IPS-18c (cell line): ENCODE measurements around the gene SLC17A9.
"Not testable (repeated sequence)": the region's sequence is repeated elsewhere in the genome, so short reads cannot be mapped to it uniquely, and the experiment has no call there.

Source experiments
- H3K4me3 ChIP-seq: 2 replicates; pipeline ENCODE4 v1.7.0; 2013; ENCODE audit warnings: low read depth, mild to moderate bottlenecking, low read length, moderate library complexity; ENCODE audit not compliant: insufficient read depth
- H3K9me3 ChIP-seq: one replicate; pipeline ENCODE4 v1.6.1; 2013; ENCODE audit warnings: mild to moderate bottlenecking, low read length, moderate library complexity; ENCODE audit not compliant: control insufficient read depth, insufficient read depth

The SLC17A9 gene

GRCh38 chr20:62917720-62918119 is 34.8 kb upstream of the SLC17A9 start:
- Histone ChIP-seq H3K4me3 (no peak overlapping the region), H3K9me3 (no peaks in the 10 kb centered on the region)

- no peaks in the 10 kb centered on the region for H3K9me3 ChIP-seq
- H3K4me3 ChIP-seq, result no peak overlapping the region
Observed at GRCh38 chr20:62918147-62918546, 34.4 kb upstream of the SLC17A9 start.

GRCh38 chr20:62918831-62919230 is 33.7 kb upstream of the SLC17A9 start:
- no peak overlapping the region for H3K4me3 ChIP-seq
- no peaks in the 10 kb centered on the region for H3K9me3 ChIP-seq

- no peak overlapping the region for H3K4me3 ChIP-seq
Observed at GRCh38 chr20:62920039-62920645, 32.4 kb upstream of the SLC17A9 start.

GRCh38 chr20:62921119-62921687 is 31.3 kb upstream of the SLC17A9 start:
- Histone ChIP-seq H3K9me3 (no peaks in the 10 kb centered on the region), H3K4me3 (no peak overlapping the region)

More at GRCh38 chr20:62920039-62920645, 32.4 kb upstream of the SLC17A9 start:
- no peaks in the 10 kb centered on the region for H3K9me3 ChIP-seq

- no peak overlapping the region for H3K4me3 ChIP-seq
- H3K9me3 ChIP-seq, result no peaks in the 10 kb centered on the region
Observed at GRCh38 chr20:62922451-62922921, 30.0 kb upstream of the SLC17A9 start.

GRCh38 chr20:62923059-62923668 is 29.3 kb upstream of the SLC17A9 start:
- H3K9me3 ChIP-seq, H3K4me3 ChIP-seq: not testable (repeated sequence)

- H3K4me3 ChIP-seq, result peak overlapping the region; percentile 67
- no peaks in the 10 kb centered on the region for H3K9me3 ChIP-seq
Observed at GRCh38 chr20:62923669-62924441, 28.7 kb upstream of the SLC17A9 start.

- Histone ChIP-seq H3K9me3 (no peaks in the 10 kb centered on the region), H3K4me3 (peak overlapping the region; percentile 67)
Observed at GRCh38 chr20:62924442-62925075, 27.9 kb upstream of the SLC17A9 start.

GRCh38 chr20:62925076-62925419 is 27.5 kb upstream of the SLC17A9 start:
- Histone ChIP-seq H3K4me3 (peak overlapping the region; percentile 67), H3K9me3 (no peaks in the 10 kb centered on the region)

- Histone ChIP-seq H3K9me3 (no peaks in the 10 kb centered on the region), H3K4me3 (peak overlapping the region; percentile 67)
Observed at GRCh38 chr20:62925420-62926228, 26.9 kb upstream of the SLC17A9 start.

GRCh38 chr20:62926229-62927127 is 26.0 kb upstream of the SLC17A9 start, which contains the start of gene DIDO1:
Gene DIDO1 (minus strand): TSS chr20:62926505.
- Histone ChIP-seq H3K4me3 (peak within 1 kb of the TSS; percentile 67), H3K9me3 (no peaks in the 10 kb centered on the region)

GRCh38 chr20:62927128-62927705 is 25.3 kb upstream of the SLC17A9 start:
- no peaks in the 10 kb centered on the region for H3K9me3 ChIP-seq
- H3K4me3 ChIP-seq, result peak overlapping the region; percentile 67

GRCh38 chr20:62928246-62928939 is 24.1 kb upstream of the SLC17A9 start:
- Histone ChIP-seq H3K4me3 (peak overlapping the region; percentile 67), H3K9me3 (no peaks in the 10 kb centered on the region)

GRCh38 chr20:62929051-62929538 is 23.4 kb upstream of the SLC17A9 start:
- peak overlapping the region; percentile 46 for H3K4me3 ChIP-seq

More at GRCh38 chr20:62929051-62929538, 23.4 kb upstream of the SLC17A9 start:
- no peaks in the 10 kb centered on the region for H3K9me3 ChIP-seq
